Activated CD8-positive, alpha-beta memory T cell treated with anti-CD3 and anti-CD28 coated beads, Interleukin-2, amount 50 U/mL, for 24 hours (primary cell): ENCODE results near the gene C10orf105.

Experiments
- DNase-seq: peaks from one replicate; pipeline ENCODE4 v3.0.0-alpha.2; 2020; ENCODE audit errors: extremely low read depth

C10orf105 gene

DNA sequence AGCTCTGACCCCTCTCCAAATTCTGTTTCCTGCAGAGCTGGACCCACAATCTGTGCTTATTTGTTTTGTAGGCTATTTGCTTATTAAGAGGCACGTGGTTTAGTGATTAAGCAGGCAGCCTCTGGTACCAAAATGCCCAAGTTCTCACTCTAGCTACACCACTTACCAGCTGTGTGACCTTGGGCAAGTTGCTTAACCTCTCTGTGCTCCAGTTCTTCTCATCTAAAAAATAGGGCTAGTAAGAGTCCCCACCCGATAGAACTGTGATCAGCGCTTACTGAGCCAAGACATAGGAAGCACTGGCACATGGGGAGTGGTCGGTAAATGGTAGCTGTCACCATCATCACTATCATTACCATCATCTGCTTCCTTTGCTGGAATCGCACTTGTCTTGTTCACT lies 20.8 kb downstream of the C10orf105 start:
- DNase-seq = no peak

DNA sequence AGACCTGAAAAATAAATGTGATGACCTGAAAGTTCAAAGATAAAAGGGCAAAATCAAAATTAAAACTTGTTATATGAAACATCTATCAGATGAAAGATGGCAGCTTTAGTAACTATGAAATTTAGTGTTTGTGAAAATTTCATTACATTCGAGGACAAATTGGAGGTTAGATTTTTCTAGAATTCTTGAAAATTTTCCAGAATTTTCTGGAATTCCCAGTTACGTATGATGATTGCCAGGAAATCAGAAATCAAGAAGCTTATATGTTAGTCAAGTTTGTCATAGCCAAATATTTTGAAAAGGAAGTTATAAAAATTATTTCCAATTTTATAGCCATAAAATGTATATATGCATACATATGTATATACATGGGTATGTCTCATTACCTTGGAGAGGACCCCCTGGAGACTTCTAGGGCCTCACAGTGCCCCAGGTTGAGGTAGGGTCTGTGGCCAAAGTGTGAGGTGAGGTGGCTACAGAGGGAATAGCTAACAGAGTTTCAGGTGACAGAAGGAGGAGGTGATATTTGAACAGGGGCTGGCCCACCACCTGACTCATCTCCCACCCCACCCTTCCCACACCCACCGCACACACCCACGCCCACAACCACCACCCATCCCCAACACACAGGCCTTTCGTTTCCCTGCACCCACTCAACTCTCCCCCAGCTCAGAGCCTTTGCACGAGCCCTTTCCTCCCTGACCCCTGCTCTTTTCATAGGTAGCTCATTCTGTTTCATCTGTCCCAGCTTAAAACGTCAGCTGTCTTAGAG lies 21.5 kb downstream of the C10orf105 start:
- DNase-seq = peak; percentile 26

DNA sequence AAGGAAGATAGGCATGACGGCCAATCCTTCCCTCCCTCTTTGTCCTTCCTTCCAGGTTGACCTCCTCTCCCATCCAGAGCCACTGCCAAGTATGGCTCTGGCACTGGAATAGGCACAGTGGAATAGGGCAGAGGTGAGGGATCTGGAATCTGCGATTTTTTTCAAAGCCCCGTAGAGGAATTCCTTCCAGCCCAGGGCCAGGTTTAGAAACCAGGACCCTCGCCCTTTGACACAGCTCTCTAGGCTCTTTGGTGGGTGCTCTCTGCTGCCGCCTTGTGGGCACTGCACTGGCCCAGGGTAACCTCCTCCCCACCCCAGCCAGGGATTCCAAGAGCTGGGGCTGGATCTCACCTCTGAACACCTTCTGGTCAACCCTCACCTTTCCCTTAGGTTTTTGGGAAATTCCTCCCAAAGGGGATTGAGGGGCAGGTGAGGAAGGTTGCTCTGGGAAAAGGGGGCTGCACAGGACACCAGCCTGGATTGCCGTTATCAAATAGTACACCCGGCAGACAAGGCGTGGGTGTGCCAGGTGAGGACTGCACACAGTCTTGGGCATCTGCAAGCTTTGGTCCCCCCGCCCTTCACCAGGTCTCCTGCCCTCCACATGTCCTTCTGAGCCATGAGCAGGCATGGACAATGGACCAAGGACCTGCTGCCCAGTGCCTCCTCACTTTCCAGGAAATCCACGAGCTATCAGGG lies 22.8 kb downstream of the C10orf105 start:
- peak; percentile 12 for DNase-seq

DNA sequence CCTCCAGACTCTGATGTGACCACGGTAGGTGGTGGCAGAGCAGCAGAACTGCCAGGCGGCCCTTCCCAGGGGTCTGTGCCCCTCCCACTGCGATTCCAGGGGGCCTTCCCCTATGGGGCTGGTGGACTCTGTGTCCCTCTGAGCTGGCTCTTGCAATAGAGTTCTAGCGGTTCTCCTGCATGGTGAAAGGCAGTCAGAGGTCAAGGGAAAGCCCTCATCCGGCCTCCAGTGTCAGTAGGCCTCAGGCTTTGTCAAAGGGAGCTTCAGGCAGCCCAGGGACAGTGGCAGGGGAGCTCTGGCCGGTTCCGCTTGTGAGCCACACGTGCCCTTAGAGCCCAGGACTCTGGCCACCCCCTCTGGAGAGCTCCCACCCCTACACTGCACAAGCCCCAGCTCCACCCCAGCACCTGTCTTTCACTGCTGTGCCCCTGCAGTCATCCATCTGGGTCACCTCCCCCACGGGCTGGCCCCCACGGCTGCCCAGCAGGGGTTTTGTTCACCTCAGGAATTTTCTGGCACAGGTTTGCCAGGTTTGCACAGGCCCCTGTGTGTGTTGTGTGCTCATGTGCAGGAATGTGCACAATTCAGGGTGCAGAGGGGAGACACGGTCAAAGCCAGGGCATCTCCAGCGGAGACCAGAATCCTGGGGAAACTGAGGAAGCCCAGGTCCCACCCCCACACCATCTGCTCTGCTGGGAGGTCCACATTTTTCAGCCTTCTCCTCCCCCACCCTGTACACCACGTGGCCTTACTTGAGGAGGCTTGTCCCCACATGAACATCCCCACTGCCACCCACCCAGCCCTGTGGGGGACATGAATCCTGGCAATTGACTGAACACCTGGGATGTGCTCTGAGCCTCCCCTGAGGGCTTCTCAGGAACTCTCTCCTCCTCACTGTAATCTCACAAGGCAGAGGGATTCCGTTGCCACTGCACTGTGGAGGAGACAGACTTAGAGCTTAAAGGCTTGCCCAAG lies 23.8 kb downstream of the C10orf105 start:
- DNase-seq = no peak

DNA sequence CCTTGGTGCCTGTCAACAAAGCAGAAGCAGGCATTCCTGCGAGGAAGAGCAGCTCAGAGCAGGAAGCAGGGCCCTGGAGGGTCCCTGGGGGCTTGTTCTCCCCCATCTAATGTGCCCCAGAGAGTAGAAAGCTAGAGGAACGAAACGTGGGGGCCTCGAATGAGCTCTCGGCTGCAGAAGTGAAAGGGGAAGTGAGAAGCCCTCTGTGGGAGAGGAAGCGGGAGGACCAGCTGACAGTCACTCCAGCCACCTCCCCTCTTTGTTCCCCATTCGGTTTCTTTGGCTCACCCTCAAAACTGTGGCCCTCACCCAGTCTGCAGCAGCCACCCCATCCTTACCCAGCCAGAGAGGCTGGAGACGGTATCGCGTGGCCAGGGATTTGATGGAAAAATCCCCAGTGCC lies 25.0 kb downstream of the C10orf105 start:
- no peak for DNase-seq

DNA sequence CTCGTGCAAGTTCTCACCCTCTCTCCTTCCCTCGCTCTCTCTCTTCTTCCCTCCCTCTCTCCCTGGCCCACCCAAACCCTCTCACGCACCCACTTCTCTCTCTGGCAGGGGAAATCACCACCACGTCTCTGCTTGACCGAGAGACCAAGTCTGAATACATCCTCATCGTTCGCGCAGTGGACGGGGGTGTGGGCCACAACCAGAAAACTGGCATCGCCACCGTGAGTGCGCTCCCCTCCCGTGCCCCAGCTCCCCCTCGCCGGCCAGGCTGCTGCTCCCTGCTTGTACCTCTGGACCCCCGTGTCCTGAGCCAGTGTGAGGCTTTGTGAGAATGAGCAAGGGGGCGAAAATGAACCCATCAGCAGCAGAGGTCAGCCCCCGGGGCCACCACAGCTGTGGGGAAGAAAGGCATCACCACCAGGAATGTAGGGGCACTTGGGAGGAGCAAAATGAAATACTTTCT lies 25.5 kb downstream of the C10orf105 start:
- no peak for DNase-seq

DNA sequence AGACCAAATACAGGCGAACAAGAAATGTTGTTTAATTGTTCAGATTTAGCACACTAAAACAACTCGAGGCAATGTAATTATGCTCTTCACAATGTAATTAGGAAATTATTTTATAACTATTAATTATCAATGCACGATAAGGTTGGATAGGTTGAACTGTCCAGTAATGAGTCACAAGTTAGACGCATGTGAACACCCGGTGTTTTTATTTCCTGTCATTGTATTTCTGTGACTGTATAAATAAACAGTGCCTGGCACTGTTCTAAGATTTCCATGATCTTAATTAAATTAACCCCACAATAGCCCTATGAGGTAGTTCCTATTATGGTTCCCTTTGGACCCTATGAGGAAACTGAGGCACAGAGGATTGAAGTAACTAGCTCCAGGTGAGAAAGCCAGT lies 26.2 kb downstream of the C10orf105 start:
- no peak for DNase-seq

DNA sequence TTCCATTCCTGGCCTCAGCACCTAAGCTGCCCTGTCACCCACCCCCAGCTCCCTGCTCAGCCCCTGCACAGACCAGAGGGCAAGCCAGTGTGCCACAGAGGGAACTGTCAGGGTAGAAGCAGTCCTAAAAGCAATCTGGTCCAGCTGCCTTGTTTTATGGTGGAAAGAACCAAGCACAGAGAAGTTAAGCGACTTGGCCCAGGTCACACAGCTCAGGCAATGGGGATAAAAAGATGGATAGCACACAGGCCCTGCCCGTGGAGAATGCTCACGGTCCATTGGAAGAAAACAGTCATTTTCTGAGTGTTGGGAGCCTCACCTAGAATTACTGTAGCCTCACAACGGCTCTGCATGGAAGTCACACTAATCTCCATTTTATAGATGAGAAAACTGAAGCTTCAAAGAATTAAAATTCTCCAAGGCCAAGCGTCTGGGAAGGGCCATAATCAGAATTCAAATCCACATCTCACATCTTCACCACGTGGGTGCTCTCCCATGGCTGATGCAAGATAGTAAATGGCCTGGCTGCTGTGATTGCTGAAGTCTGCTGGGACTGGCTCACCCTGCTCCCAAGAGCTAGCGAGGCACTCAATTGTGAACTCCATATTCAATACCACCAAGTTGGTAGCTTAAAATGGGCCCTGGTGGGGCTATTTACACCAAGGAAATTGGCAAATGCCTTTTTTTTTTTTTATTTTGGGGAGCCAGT lies 26.8 kb downstream of the C10orf105 start:
- no peak for DNase-seq

DNA sequence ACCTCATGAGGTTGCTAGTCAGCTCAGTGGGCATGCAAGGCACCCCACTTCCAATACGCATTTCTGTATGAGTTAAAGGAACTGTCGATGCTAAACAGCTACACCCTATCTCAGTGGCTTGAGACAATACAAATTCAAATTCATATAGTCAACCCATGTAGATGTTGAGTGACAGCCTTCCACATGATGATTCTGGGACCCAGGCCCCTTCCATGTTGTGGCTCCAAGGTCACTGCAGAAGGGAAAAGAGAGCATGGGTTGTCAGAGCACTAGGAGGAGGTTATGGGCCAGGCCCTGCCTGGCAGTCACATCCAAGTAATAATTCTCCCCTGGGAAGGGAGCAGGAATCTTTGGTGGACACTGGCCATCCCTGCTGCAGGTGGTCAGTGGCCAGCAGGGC lies 28.2 kb downstream of the C10orf105 start:
- no peak for DNase-seq

DNA sequence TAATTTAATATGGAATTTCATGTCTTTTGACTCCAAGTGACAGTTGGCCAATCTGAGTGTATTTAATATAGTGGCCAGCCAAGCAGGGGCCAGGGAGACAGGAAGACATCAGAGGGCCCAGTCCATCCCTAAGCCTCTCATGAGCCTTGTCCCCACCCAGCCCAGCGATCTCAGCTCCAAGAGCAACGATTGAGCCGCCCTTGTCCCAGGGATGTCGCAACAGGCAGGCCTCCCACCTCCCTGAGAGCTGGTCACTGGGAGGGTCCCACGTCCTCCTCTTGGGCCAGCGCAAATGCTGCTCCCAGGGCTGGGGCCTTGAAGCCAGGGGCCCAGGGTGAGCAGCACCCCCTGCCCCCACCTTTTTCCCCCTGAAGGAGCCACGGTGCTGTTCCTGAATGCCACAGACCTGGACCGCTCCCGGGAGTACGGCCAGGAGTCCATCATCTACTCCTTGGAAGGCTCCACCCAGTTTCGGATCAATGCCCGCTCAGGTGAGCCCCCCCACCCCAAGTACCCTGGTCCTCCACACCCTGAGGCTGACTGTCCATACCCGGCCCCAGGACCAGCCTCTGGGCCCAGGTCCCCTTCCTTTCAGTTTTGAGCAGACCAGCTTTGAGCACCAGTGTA lies 29.4 kb downstream of the C10orf105 start:
- DNase-seq = no peak

DNA sequence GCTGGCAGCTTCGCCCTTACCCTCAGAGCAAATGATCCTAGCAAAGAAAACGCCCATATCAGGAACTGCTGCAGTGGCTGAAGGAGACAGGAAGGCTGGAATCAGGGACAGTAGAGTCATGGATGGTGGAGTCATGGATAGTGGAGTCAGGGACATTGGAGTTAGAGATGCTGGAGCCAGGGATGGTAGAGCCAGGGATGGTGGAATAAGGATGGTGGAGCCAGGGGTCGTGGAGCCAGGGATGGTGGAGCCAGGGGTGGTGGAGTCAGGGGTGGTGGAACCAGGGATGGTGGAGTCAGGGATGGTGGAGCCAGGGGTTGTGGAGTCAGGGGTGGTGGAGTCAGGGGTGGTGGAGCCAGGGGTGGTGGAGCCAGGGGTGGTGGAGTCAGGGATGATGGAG lies 31.3 kb downstream of the C10orf105 start:
- no peak for DNase-seq

DNA sequence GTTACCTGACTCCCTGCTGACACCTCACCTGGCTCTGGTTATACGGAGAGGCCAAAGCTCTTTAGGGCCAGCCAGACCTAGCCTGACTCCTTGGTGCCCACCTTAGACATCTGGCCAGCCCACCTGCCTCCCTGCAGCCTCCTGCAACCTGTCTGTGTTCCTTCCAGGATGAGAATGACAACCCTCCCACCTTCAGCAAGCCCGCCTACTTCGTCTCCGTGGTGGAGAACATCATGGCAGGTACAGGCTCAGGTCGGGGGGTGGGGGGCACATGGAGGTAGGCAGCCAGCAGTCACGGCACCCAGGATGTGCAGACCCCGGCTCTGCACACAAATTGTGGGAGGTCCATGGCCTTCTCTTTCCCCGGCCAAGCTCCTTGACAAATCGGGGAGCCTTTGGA lies 32.1 kb downstream of the C10orf105 start:
- DNase-seq = no peak

DNA sequence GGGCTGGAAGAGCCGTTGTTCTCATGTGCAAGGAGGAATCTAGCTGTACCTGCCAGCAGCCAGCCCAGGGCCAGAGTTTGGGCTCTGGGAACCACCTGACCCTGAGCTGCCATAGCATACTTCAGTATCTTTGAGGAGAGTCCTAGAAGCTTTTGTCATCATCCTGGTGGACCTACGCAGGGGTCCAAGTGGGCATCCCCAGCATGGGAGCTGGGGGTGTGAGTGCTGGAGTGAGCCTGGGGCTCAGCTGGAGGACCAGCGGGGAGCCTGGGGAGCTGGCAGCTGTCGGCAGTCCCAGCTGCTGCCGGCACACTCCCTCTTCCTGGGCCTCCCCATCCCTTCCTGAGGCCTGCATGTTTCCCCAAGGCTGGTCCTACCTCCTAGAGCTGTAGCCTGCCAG lies 32.5 kb downstream of the C10orf105 start:
- DNase-seq = no peak

DNA sequence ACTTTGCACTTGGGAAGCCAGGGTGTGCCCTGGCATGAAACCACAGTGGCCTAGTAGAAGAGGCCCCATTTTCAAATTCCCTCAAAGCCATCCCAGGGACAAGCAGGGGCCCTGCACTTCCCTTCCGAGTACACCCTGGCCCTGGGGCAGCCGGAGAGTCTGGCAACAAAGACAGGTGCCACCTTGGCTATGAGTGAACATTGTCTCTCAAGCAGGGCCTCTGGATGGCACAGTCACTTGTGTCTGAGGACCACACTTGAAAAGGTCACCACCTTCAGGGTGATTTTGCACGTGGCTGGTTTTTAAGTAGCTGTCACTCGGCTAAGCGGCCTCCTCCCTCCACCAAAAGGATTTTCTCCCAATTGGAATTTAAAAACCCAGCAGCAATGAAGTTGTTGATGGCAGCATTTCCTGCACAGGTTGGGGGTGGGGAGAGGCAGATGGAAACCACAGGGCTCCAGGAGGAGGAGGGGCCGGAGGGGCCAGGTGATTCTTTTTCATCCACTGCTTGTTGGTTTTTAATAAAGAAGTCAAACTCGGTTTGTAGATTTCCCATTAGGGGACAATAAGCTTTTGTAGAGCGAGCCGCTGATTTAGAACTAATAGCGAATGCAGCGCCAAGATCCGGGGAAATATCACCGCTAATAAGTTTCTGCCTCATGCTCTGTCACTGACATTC lies 33.9 kb downstream of the C10orf105 start:
- no peak for DNase-seq

DNA sequence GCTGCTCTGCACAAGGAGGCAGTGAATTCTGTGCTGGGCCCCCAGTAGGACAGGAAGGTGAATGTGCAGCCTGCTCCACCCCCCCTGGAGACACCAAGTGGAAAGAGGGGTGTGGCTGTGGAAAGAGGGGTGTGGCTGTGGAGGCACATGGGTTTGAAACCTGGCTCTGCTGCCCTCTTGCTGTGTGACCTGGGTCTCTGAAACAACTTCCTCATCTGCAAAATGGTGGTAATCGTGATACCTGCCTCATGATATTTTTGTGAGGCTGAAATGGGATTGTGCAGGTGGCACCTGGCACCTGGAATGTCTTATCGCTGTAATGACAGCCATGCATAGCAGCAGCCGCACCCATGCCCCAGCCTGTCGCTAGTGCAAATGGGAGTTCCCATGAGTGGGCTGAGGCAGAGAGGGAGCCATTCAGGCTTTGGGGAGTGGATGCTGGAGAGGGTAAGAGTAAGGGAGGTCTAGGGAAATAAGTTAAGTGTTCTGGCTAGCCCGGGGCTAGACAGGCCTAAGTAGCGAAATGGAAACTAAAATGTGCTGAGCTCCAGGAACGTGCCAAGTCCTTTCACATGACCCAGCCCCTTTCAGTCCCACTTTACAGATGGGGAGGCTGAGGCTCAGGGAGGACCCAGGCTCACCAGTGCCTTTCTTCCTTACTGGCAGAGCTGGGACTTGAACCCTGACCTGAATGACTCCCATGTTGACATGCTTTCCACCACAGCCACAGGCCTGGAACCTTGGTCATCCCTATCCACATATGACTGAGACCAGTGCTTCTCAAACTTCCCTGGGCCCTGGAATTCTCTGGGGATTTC lies 35.0 kb downstream of the C10orf105 start:
- no peak for DNase-seq

DNA sequence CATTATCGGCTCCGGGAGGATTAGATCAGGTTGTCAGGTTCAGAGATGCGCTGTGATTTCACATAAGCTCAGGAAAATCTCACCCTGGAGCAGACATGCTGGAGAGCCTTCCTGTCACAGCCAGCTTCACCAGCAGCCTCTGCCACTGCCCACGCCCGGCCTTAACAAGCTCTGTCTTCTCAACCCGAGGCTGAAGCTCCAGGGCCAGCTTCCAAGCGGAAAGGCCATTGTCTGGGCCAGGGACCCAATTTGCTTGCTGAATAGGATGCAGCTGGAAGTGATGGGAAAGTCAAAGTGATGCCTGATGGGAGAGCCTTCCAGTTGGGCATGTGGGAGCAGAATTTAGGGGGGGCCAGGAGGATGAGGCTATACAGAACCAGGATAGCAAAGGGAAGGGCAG lies 36.3 kb downstream of the C10orf105 start:
- no peak for DNase-seq

DNA sequence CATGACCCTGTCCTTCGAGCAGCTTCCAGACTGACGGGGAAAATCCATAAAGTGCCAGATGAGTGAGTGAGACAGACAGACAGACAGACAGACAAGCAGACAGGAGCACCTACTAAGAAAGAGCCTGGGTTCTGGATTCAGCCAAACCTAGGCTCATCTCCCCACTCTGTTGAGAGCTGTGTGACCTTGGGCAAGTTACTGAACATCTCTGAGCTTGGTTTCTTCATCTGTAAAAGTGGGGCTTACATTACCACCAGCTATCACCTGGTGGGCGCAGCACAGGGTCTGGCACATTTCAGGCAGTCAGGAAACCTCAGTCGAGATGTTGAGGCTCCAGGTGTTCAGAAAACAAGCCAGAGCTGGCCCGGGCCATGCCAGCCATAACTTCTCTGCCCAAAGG lies 37.6 kb downstream of the C10orf105 start:
- DNase-seq = no peak

DNA sequence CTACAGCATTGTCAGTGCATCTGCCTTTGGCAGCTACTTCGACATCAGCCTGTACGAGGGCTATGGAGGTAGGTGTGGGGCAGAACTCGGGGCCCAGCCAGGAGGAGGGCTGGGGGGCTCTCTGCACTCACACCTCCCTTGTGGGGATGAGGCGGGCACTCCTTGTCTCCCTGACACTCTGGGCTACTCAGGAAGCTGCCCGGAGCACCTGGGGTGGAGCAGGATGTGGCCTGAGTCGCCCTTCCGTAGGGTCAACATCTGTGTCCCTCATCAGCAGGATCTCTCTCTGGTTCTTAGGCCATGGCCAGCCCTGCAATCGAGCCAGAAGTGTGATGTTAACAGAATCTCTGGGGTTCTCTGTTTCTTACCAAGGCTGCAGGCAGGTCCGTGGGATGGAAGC lies 40.2 kb downstream of the C10orf105 start:
- no peak for DNase-seq

DNA sequence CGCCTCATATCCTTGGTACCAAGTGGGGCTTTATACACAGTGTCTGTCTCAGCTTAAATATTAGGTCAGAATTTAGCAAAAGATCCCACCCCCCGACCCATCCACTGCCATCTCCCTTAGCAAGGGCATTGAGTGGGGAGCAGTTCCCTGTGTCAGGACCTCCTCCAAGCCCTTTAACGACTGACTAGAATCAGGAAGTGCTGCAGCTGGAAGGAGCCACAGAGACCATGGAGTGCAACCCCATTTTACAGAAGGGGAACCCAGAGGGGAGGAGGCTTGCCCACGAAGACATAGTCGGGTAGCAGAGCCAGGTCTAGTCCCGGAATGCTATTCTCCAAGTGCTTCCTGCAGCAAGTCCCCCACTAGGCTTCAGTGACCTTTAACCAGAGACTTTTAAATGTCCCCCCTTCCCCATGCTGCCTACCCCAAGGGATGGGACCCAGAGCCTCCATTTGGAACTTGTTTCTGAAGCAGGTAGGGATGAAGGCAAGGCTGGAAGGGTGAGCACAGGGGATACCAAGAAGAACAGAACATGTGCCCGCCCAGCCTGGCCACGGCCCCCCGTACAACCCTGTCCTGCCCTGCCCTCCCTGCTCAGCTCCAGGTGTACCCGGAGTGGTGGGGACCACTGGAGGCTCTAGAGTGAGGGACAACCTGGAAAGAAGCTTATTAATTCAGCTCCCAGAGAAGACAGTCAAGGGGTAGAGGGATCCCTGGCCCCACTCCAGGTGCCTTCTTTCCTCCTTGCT lies 41.3 kb downstream of the C10orf105 start:
- no peak for DNase-seq
